Mesenchymal stem cell (in vitro differentiated cells and primary cell): ENCODE results near the gene RCBTB1.

Source experiments
- DNase-seq: peaks from one replicate; pipeline ENCODE4 v3.0.0-alpha.2; 2013
- H2AFZ ChIP-seq: one replicate; pipeline ENCODE4 v1.6.1; 2013; ENCODE audit warnings: low read depth, mild to moderate bottlenecking, control low read depth, inconsistent platforms, low read length, moderate library complexity
- H2AK5ac ChIP-seq: 2 replicates; pipeline ENCODE4 v1.6.1; 2013; ENCODE audit warnings: low read length, moderate library complexity, mild to moderate bottlenecking, inconsistent platforms; ENCODE audit not compliant: severe bottlenecking
- H2BK120ac ChIP-seq: one replicate; pipeline ENCODE4 v1.6.1; 2013; ENCODE audit warnings: low read depth, mild to moderate bottlenecking, inconsistent platforms, low read length, moderate library complexity
- H2BK12ac ChIP-seq, 2 experiments: one replicate each; pipeline ENCODE4 v1.6.1; 2013; ENCODE audit warnings: inconsistent platforms in 2 of 2, low read length in 2 of 2, mild to moderate bottlenecking in 2 of 2, moderate library complexity in 2 of 2, control low read depth in 1 of 2
- H2BK15ac ChIP-seq: one replicate; pipeline ENCODE4 v1.6.1; 2013; ENCODE audit warnings: mild to moderate bottlenecking, low read depth, inconsistent platforms; ENCODE audit not compliant: poor library complexity, severe bottlenecking
- H2BK5ac ChIP-seq: 2 replicates; pipeline ENCODE4 v1.6.1; 2013; ENCODE audit warnings: low read depth, mild to moderate bottlenecking, low read length, control low read depth, inconsistent platforms; ENCODE audit not compliant: poor library complexity, severe bottlenecking
- H3K14ac ChIP-seq, 2 experiments: one replicate each; pipeline ENCODE4 v1.6.1; 2013; ENCODE audit warnings: inconsistent platforms in 2 of 2, low read length in 2 of 2, control low read depth in 1 of 2, mild to moderate bottlenecking in 1 of 2, moderate library complexity in 1 of 2
- H3K18ac ChIP-seq, 2 experiments: one replicate each; pipeline ENCODE4 v1.6.1; 2013; ENCODE audit warnings: inconsistent platforms in 2 of 2, low read length in 2 of 2, control low read depth in 1 of 2, low read depth in 1 of 2, mild to moderate bottlenecking in 1 of 2
- H3K23ac ChIP-seq, 2 experiments: one replicate each; pipeline ENCODE4 v1.6.1; 2013; ENCODE audit warnings: inconsistent platforms in 2 of 2, low read length in 2 of 2, mild to moderate bottlenecking in 2 of 2, moderate library complexity in 2 of 2, control low read depth in 1 of 2
- H3K27ac ChIP-seq: 2 replicates; pipeline ENCODE4 v1.5.1; 2013; ENCODE audit warnings: mild to moderate bottlenecking, moderate library complexity, low read length, control low read depth, inconsistent platforms; ENCODE audit not compliant: poor library complexity, severe bottlenecking
- H3K27me3 ChIP-seq, 2 experiments: 2 replicates each; pipeline versions ENCODE4 v1.6.1 to v1.7.0; 2013; ENCODE audit warnings: low read length in 2 of 2, mild to moderate bottlenecking in 2 of 2, moderate library complexity in 2 of 2, control low read depth in 1 of 2, inconsistent platforms in 1 of 2; ENCODE audit not compliant: control insufficient read depth in 1 of 2, insufficient read depth in 1 of 2
- H3K36me3 ChIP-seq, 2 experiments: 2 replicates each; pipeline versions ENCODE4 v1.6.1 to v1.7.0; 2013; ENCODE audit warnings: low read length in 2 of 2, control low read depth in 1 of 2, inconsistent platforms in 1 of 2, low read depth in 1 of 2, mild to moderate bottlenecking in 1 of 2; ENCODE audit not compliant: insufficient read depth in 2 of 2, control insufficient read depth in 1 of 2
- H3K4ac ChIP-seq, 2 experiments: one replicate each; pipeline ENCODE4 v1.6.1; 2013; ENCODE audit warnings: inconsistent platforms in 2 of 2, low read length in 2 of 2, mild to moderate bottlenecking in 2 of 2, moderate library complexity in 2 of 2, control low read depth in 1 of 2, low read depth in 1 of 2
- H3K4me1 ChIP-seq: 2 replicates; pipeline ENCODE4 v1.6.1; 2013; ENCODE audit warnings: low read depth, low read length, control low read depth; ENCODE audit not compliant: control insufficient read depth, insufficient read depth
- H3K4me2 ChIP-seq: 2 replicates; pipeline ENCODE4 v1.6.1; 2013; ENCODE audit warnings: low read length, mild to moderate bottlenecking, inconsistent platforms; ENCODE audit not compliant: poor library complexity, severe bottlenecking
- H3K4me3 ChIP-seq, 2 experiments: 2 replicates each; pipeline versions ENCODE4 v1.5.1 to v1.7.0; 2013; ENCODE audit warnings: low read length in 2 of 2, mild to moderate bottlenecking in 2 of 2, control low read depth in 1 of 2, low read depth in 1 of 2; ENCODE audit not compliant: insufficient read depth in 1 of 2
- H3K79me1 ChIP-seq: replicated peaks from 2 replicates; pipeline ENCODE4 v1.6.1; 2013; ENCODE audit warnings: mild to moderate bottlenecking, control low read depth, low read length, inconsistent platforms; ENCODE audit not compliant: poor library complexity, severe bottlenecking
- H3K9ac ChIP-seq: 2 replicates; pipeline ENCODE4 v1.7.0; 2013; ENCODE audit warnings: mild to moderate bottlenecking, low read length, moderate library complexity
- H3K9me3 ChIP-seq: 2 replicates; pipeline ENCODE4 v1.7.0; 2013; ENCODE audit warnings: mild to moderate bottlenecking, low read length; ENCODE audit not compliant: control insufficient read depth
- H4K8ac ChIP-seq: one replicate; pipeline ENCODE4 v1.6.1; 2013; ENCODE audit warnings: inconsistent platforms, mild to moderate bottlenecking, low read length, moderate library complexity
- H4K91ac ChIP-seq: one replicate; pipeline ENCODE4 v1.6.1; 2013; ENCODE audit warnings: mild to moderate bottlenecking, low read length, inconsistent platforms
- WGBS: methylation state at CpG from one replicate; pipeline ENCODE4 v1.1.7; 2013; ENCODE audit warnings: mixed read lengths; 5-methylcytosine and 5-hydroxymethylcytosine counted together

The RCBTB1 gene

DNA sequence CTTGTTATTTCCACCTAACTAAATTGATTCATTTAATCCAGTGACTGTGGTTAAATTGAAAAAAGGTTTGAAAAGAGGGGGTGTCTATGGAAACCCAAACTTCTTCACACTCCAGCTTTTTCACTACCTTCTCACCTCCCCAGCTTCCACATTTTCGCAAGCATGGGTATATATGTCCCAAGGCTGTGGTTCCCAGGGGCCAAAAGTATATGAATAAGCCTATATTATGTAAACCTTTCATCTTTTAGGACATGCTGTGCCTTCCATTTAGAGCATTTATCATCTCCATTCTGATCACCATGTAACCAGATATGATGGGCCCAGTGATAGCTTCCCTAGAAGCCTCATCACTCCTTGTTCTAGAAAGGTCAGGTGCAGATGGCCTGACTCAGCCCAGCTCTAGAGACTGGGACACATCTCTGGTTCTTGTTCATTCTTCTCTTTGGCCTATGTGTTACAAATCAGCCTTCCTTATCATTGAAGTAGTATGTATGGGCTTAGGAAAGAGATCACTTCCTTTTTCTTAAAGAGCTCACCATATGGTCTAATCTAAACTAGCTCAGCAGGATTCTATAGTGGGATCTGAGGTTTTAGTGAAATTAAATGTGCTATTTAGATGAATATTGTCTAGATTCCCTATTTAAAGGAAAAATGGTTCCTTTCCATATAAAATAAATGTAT, 23.4 kb upstream of the RCBTB1 start:
- H2AK5ac ChIP-seq: no peak overlapping the region
- WGBS: 67% methylated on average over 1 of the region's 1 CpG

DNA sequence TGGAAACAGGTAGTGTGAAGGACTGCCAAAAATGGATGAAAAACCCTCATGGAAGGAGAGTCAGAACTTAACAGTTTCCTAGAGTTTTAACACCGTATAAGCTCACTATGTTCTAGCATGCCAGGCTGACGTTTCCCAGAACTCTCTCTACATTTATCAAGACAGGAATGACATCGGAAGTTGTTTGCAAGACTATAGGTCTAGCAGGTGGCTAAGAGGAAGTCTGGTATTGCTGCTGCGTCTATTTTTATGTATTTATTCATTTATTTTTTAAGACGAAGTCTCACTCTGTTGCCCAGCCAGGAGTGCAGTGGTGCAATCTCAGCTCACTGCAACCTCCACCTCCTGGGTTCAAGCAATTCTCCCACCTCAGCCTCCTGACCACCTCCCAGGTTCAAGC, 22.4 kb upstream of the RCBTB1 start:
- Histone ChIP-seq H2AFZ (no peak overlapping the region), H3K4me3 (no peak overlapping the region)

More for the DNA sequence above, 23.4 kb upstream of the RCBTB1 start:
- peaks cover 4% of the 10 kb centered on the region for H3K9me3 ChIP-seq
- H2BK120ac ChIP-seq: no peak overlapping the region
- H3K18ac ChIP-seq: no peak overlapping the region
- H3K23ac ChIP-seq: no peak overlapping the region
- H2BK15ac ChIP-seq: no peak overlapping the region
- DNase-seq: no peak
- H3K4ac ChIP-seq: no peak overlapping the region
- no peak overlapping the region for H4K8ac ChIP-seq
- H2AFZ ChIP-seq: no peak overlapping the region
- H3K27ac ChIP-seq: no peak overlapping the region
- no peak overlapping the region for H4K91ac ChIP-seq
- H3K4me1 ChIP-seq: peaks cover 3% of the 10 kb centered on the region
- H3K14ac ChIP-seq: no peak overlapping the region
- H3K36me3 ChIP-seq: no peaks in the 10 kb centered on the region
- H3K27me3 ChIP-seq: no peaks in the 10 kb centered on the region
- H3K4me3 ChIP-seq: no peak overlapping the region
- H3K9ac ChIP-seq: no peak overlapping the region
- H3K79me1 ChIP-seq: no peaks in the 10 kb centered on the region
- no peak overlapping the region for H2BK5ac ChIP-seq
- no peak overlapping the region for H3K4me2 ChIP-seq
- no peak overlapping the region for H2BK12ac ChIP-seq

DNA sequence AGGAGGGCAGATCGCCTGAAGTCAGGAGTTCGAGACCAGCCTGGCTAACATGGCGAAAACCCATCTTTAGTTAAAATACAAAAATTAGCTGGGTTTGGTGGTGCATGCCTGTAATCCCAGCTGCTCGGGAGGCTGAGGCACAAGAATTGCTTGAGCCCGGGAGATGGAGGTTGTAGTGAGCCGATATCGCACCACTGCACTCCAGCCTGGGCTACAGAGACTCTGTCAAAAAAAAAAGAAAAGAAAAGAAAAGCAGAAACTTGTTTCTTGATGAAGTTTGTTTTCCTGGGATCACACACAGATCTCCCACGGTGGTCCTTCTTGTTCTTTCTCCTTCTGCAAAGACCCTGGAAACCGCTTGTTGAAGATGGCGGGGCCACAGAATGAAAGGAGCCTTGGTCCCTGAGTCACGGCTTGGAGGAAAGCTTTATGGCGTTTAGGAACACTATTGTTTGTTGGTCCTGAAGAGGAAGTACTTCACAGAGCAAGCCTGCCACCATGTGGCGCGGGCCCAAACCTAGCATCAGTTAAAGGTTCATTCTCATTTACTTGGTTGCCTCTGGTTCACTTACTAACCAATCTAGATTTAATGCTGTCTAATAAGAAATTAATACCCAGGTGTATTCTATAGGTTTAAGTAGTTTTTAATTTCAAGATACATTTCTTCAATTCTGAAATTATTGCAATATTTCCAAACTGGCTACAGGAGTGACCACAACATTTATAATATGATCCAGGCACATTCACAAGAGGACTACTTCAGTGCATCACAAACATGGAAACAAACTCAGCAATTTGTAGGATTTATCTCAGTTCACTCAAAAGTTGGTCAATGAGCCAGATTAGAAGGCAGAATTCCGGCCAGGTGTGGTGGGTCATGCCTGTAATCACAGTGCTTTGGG, 21.6 kb upstream of the RCBTB1 start:
- H2AK5ac ChIP-seq: no peak overlapping the region
- H3K4ac ChIP-seq: no peak overlapping the region
- 58% methylated on average over 13 of the region's 15 CpGs for WGBS
- peak overlapping the region in 1 of 2 experiments; percentile 71 for H3K4me3 ChIP-seq
- no peak overlapping the region for H2BK15ac ChIP-seq
- DNase-seq: peak; percentile 85
- H3K4me1 ChIP-seq: peaks cover 3% of the 10 kb centered on the region
- H4K8ac ChIP-seq: peak overlapping the region; percentile 82
- no peak overlapping the region for H3K23ac ChIP-seq
- no peak overlapping the region for H2BK12ac ChIP-seq
- H3K9me3 ChIP-seq: no peaks in the 10 kb centered on the region
- no peaks in the 10 kb centered on the region for H3K79me1 ChIP-seq
- H2BK120ac ChIP-seq: peak overlapping the region; percentile 19
- no peak overlapping the region for H4K91ac ChIP-seq
- H3K4me2 ChIP-seq: peak overlapping the region; percentile 82
- H3K18ac ChIP-seq: peak overlapping the region in 1 of 2 experiments; percentile 38
- no peak overlapping the region for H3K14ac ChIP-seq
- H2AFZ ChIP-seq: no peak overlapping the region
- H3K36me3 ChIP-seq: no peaks in the 10 kb centered on the region
- no peak overlapping the region for H3K27ac ChIP-seq
- H3K9ac ChIP-seq: peak overlapping the region; percentile 82
- no peaks in the 10 kb centered on the region for H3K27me3 ChIP-seq
- H2BK5ac ChIP-seq: peak overlapping the region; percentile 44

More for the DNA sequence above, 22.4 kb upstream of the RCBTB1 start:
- H2BK5ac ChIP-seq: no peak overlapping the region
- WGBS: 82% methylated on average over 1 of the region's 5 CpGs
- H3K4me1 ChIP-seq: peaks cover 3% of the 10 kb centered on the region
- H3K18ac ChIP-seq: no peak overlapping the region
- no peak for DNase-seq
- H4K8ac ChIP-seq: no peak overlapping the region
- H3K9ac ChIP-seq: no peak overlapping the region
- no peak overlapping the region for H2BK120ac ChIP-seq
- H3K4me2 ChIP-seq: no peak overlapping the region
- no peak overlapping the region for H2AK5ac ChIP-seq
- no peak overlapping the region for H3K23ac ChIP-seq
- H3K27me3 ChIP-seq: no peaks in the 10 kb centered on the region
- no peaks in the 10 kb centered on the region for H3K36me3 ChIP-seq
- no peak overlapping the region for H3K27ac ChIP-seq
- H3K79me1 ChIP-seq: no peaks in the 10 kb centered on the region
- H3K9me3 ChIP-seq: peaks cover 4% of the 10 kb centered on the region
- no peak overlapping the region for H2BK15ac ChIP-seq
- no peak overlapping the region for H3K14ac ChIP-seq
- no peak overlapping the region for H4K91ac ChIP-seq
- no peak overlapping the region for H3K4ac ChIP-seq
- no peak overlapping the region for H2BK12ac ChIP-seq

DNA sequence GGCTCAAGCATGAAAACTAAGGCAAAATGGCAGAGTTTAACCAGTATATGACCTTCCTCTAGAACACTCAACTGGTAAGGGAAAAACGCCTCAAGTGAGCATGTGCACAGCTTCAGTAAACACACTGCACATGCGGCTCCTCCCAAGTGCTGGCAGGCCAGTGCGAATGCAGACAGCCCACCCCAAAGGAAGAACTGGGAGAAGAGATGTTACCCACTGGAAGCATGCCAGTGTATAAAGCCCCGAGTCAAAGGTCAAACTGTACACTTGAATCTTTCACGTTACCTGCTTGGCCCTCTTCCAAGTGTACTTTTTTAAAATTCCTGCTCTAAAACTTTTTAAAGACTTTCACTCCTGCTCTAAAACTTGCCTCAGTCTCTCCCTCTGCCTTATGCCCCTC, 19.2 kb upstream of the RCBTB1 start:
- Histone ChIP-seq H2AFZ (no peak overlapping the region), H3K27ac (no peak overlapping the region), H3K4me3 (no peak overlapping the region), H4K8ac (peak overlapping the region; percentile 69), H2AK5ac (no peak overlapping the region), H2BK15ac (no peak overlapping the region), H3K14ac (no peak overlapping the region), H3K27me3 (no peaks in the 10 kb centered on the region), H3K4me1 (peaks cover 1% of the 10 kb centered on the region), H3K4ac (no peak overlapping the region), H3K36me3 (no peaks in the 10 kb centered on the region), H2BK5ac (no peak overlapping the region), H3K9me3 (no peaks in the 10 kb centered on the region), H2BK12ac (no peak overlapping the region), H4K91ac (no peak overlapping the region), H3K4me2 (no peak overlapping the region), H3K9ac (no peak overlapping the region), H2BK120ac (no peak overlapping the region), H3K18ac (no peak overlapping the region), H3K79me1 (no peaks in the 10 kb centered on the region), H3K23ac (no peak overlapping the region)
- WGBS: 82% methylated on average over 5 of the region's 5 CpGs
- DNase-seq: no peak
